Testis (tissue), 3 donors: ENCODE data around the gene HMCN2. TPM values are rescaled to one million over a fixed set of nuclear protein-coding genes. Genes with fewer than 3 reads are reported as not detected.

Experiments used
- DNase-seq: peaks from one replicate; pipeline ENCODE4 v3.0.0-alpha.2; 2019
- H3K27ac ChIP-seq, 2 donors: fragments of 200-600 bp; sonication (generic); one replicate each; pipeline ENCODE4 v1.5.1; 2019
- H3K27me3 ChIP-seq: fragments of 200-600 bp; sonication (generic); one replicate; pipeline ENCODE4 v1.5.1; 2019
- H3K36me3 ChIP-seq: fragments of 200-600 bp; sonication (generic); one replicate; pipeline ENCODE4 v1.5.1; 2017; ENCODE audit warnings: low read depth; ENCODE audit errors: missing control alignments
- H3K4me1 ChIP-seq: fragments of 200-600 bp; sonication (generic); one replicate; pipeline ENCODE4 v1.5.1; 2019
- H3K4me3 ChIP-seq, 2 donors: fragments of 200-600 bp; sonication (generic); one replicate each; pipeline ENCODE4 v1.5.1; 2017 to 2019
- H3K9me3 ChIP-seq: fragments of 200-600 bp; sonication (generic); one replicate; pipeline ENCODE4 v1.5.1; 2017
- POLR2A ChIP-seq: fragments of 450-650 bp; IDR thresholded peaks from one replicate; pipeline ENCODE4 v1.6.1; 2017; ENCODE audit warnings: antibody characterized with exemption, mild to moderate bottlenecking, moderate library complexity
- WGBS, 2 donors: methylation state at CpG; one replicate each; pipeline ENCODE4 v1.1.5; 2018; 5-methylcytosine and 5-hydroxymethylcytosine counted together
- intact Hi-C: fragments of 100-400 bp; cut with DNase I; formaldehyde crosslinking; loops from one replicate; pipeline ENCODE4 v1.15.1; 2023; ENCODE audit warnings: low total_unique reads
- polyA plus RNA-seq: library from polyadenylated mRNA; stranded (reverse); fragments of 350-450 nt; fragmentation: Illumina TruSeq; extraction: RNeasy Lipid Tissue Mini Kit (QIAGEN cat#74804); gene quantifications from one replicate; pipeline ENCODE4 v1.2.3, GENCODE V29; 2014; ENCODE audit warnings: low read depth, low replicate concordance; ENCODE audit not compliant: insufficient read depth
- total RNA-seq, 2 donors: library from RNA; depleted of rRNA; stranded (reverse); fragments of >200 nt; gene quantifications; one replicate each; pipeline ENCODE4 v1.2.3, GENCODE V29; 2016
- TF ChIP-seq, protein P1 (sequence below), 3 experiments: fragments of 450-650 bp in 2 of 3; fragments of 200-600 bp in 1 of 3; sonication (generic) in 1 of 3; IDR thresholded peaks; one replicate each; pipeline ENCODE4 v1.5.1; 2016 to 2019; ENCODE audit warnings: antibody characterized with exemption in 3 of 3, mild to moderate bottlenecking in 2 of 3, moderate library complexity in 1 of 3

The HMCN2 gene
- total and polyA plus RNA-seq, 3 donors from 2014 or later, result 10.2 to 17.7 (median 15.5) TPM

DNA sequence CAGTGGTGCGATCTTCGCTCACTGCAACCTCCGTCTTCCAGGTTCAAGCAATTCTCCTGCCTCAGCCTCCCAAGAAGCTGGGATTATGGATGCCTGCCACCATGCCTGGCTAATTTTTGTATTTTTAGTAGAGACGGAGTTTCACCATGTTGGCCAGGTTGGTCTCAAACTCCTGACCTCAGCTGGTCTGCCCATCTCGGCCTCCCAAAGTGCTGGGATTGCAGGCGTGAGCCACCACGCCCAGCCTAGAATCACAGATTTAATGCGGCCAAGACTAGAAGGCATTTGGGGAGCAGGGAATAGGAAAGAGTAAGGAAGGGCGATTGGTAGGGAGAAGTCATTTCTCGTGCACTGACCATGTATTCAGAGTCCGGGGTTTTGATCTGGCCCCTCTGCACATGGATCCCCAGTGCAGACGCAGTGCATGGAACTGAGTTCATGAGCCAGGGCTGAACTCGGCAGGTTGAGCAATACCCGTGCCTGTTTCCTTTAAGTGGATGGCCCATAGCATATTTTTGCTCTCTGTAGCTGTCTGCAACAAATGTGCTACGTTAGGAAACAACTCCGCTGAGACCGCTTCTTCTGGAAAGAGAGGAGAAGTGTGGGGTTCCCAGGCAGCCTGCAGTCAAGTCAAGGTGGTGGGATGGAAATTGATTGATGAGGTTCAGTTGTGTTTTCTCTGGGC lies 3.4 kb upstream of the HMCN2 start:
- H3K36me3 ChIP-seq, result no peaks in the 10 kb centered on the region
- H3K27ac ChIP-seq, result no peak overlapping the region
- WGBS, 2 donors, result 89 to 91% methylated on average over 17 of the region's 17 CpGs
- H3K4me1 ChIP-seq, result no peaks in the 10 kb centered on the region
- TF ChIP-seq POLR2A, result no peak
- TF ChIP-seq, protein P1, sequence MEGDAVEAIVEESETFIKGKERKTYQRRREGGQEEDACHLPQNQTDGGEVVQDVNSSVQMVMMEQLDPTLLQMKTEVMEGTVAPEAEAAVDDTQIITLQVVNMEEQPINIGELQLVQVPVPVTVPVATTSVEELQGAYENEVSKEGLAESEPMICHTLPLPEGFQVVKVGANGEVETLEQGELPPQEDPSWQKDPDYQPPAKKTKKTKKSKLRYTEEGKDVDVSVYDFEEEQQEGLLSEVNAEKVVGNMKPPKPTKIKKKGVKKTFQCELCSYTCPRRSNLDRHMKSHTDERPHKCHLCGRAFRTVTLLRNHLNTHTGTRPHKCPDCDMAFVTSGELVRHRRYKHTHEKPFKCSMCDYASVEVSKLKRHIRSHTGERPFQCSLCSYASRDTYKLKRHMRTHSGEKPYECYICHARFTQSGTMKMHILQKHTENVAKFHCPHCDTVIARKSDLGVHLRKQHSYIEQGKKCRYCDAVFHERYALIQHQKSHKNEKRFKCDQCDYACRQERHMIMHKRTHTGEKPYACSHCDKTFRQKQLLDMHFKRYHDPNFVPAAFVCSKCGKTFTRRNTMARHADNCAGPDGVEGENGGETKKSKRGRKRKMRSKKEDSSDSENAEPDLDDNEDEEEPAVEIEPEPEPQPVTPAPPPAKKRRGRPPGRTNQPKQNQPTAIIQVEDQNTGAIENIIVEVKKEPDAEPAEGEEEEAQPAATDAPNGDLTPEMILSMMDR (IDR thresholded peaks at IDR 0.05), result no peak
- intact Hi-C loops, result no loop called here
- H3K9me3 ChIP-seq, result no peaks in the 10 kb centered on the region
- no peaks in the 10 kb centered on the region for H3K27me3 ChIP-seq
- H3K4me3 ChIP-seq, result no peak overlapping the region
- no peak for DNase-seq

GRCh38 chr9:130262771-130263170 lies 2.8 kb upstream of the HMCN2 start:
- H3K27ac ChIP-seq, result no peak overlapping the region
- no peaks in the 10 kb centered on the region for H3K4me1 ChIP-seq
- intact Hi-C loops, result no loop called here
- H3K27me3 ChIP-seq, result no peaks in the 10 kb centered on the region
- 80 to 95% methylated on average over 7 of the region's 7 CpGs for whole genome bisulfite sequencing, 2 donors
- TF ChIP-seq POLR2A, result no peak
- TF ChIP-seq, protein P1 (IDR thresholded peaks at IDR 0.05), result no peak
- DNase-seq, result no peak
- no peaks in the 10 kb centered on the region for H3K36me3 ChIP-seq
- no peak overlapping the region for H3K4me3 ChIP-seq
- H3K9me3 ChIP-seq, result no peaks in the 10 kb centered on the region

GRCh38 chr9:130263601-130264413 lies 1.8 kb upstream of the HMCN2 start:
- H3K27me3 ChIP-seq, result no peaks in the 10 kb centered on the region
- H3K27ac ChIP-seq, result no peak overlapping the region
- intact Hi-C loops, result no loop called here
- H3K4me3 ChIP-seq, result no peak overlapping the region
- H3K9me3 ChIP-seq, result no peaks in the 10 kb centered on the region
- 67 to 77% methylated on average over 10 of the region's 10 CpGs for WGBS, 2 donors
- H3K36me3 ChIP-seq, result no peaks in the 10 kb centered on the region
- no peaks in the 10 kb centered on the region for H3K4me1 ChIP-seq
- no peak for TF ChIP-seq POLR2A
- no peak for DNase-seq

GRCh38 chr9:130264414-130265350 lies 878 bp upstream of the HMCN2 start:
- no peak overlapping the region for H3K4me3 ChIP-seq
- H3K4me1 ChIP-seq, result no peaks in the 10 kb centered on the region
- H3K36me3 ChIP-seq, result no peaks in the 10 kb centered on the region
- TF ChIP-seq POLR2A, result no peak
- TF ChIP-seq, protein P1 (IDR thresholded peaks at IDR 0.05), result no peak
- no peaks in the 10 kb centered on the region for H3K27me3 ChIP-seq
- intact Hi-C loops, result no loop called here
- DNase-seq, result no peak
- H3K9me3 ChIP-seq, result no peaks in the 10 kb centered on the region
- 69 to 70% methylated on average over 17 to 18 of the region's 18 CpGs for WGBS, 2 donors
- no peak overlapping the region for H3K27ac ChIP-seq
